Panc1 (cell line): ENCODE results near the gene RILP.

Experiments used
- POLR2AphosphoS5 ChIP-seq: IDR thresholded peaks from 2 replicates; pipeline ENCODE4 v1.6.1; 2012; ENCODE audit warnings: mild to moderate bottlenecking, low read depth, low read length, moderate library complexity
- SIN3A ChIP-seq: IDR thresholded peaks from 2 replicates; pipeline ENCODE4 v1.6.1; 2012; ENCODE audit warnings: low read depth, mild to moderate bottlenecking, low read length, moderate library complexity, borderline replicate concordance; ENCODE audit not compliant: insufficient read depth
- TCF7L2 ChIP-seq: IDR thresholded peaks from 2 replicates; pipeline ENCODE4 v1.6.1; 2011; ENCODE audit warnings: mild to moderate bottlenecking, low read depth, low read length, inconsistent platforms
- TF ChIP-seq, protein P1 (sequence below): fragments of 450-650 bp; IDR thresholded peaks from 2 replicates; pipeline ENCODE4 v1.5.1; 2017; ENCODE audit warnings: mild to moderate bottlenecking
- TF ChIP-seq, protein P2 (sequence below), 2 experiments: IDR thresholded peaks; 2 replicates each; pipeline ENCODE4 v1.6.1; 2011 to 2012; ENCODE audit warnings: low read depth in 2 of 2, control low read depth in 1 of 2, low read length in 1 of 2, mild to moderate bottlenecking in 1 of 2, moderate library complexity in 1 of 2; ENCODE audit not compliant: insufficient read depth in 1 of 2

DNA sequence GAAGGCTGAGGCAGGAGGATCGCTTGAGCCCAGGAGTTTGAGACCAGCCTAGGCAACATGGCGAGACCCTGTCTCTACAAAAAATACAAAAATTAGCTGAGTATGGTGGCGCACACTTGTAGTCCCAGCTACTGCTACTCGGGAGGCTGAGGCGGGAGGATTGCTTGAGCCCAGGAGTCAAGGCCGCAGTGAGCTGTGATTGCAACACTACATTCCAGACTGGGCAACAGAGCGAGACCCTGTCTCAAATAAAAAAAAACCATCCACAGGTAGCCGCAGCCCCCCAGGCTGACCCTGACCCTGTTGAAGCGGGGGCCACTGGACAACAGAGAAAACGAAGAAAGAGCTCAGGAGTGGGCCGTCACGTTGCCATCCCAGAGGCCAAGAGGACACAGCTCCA lies 25.0 kb downstream of the RILP start:
- TF ChIP-seq, protein P1, sequence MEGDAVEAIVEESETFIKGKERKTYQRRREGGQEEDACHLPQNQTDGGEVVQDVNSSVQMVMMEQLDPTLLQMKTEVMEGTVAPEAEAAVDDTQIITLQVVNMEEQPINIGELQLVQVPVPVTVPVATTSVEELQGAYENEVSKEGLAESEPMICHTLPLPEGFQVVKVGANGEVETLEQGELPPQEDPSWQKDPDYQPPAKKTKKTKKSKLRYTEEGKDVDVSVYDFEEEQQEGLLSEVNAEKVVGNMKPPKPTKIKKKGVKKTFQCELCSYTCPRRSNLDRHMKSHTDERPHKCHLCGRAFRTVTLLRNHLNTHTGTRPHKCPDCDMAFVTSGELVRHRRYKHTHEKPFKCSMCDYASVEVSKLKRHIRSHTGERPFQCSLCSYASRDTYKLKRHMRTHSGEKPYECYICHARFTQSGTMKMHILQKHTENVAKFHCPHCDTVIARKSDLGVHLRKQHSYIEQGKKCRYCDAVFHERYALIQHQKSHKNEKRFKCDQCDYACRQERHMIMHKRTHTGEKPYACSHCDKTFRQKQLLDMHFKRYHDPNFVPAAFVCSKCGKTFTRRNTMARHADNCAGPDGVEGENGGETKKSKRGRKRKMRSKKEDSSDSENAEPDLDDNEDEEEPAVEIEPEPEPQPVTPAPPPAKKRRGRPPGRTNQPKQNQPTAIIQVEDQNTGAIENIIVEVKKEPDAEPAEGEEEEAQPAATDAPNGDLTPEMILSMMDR: no peak
- no peak for TF ChIP-seq POLR2AphosphoS5
- TF ChIP-seq, protein P2, sequence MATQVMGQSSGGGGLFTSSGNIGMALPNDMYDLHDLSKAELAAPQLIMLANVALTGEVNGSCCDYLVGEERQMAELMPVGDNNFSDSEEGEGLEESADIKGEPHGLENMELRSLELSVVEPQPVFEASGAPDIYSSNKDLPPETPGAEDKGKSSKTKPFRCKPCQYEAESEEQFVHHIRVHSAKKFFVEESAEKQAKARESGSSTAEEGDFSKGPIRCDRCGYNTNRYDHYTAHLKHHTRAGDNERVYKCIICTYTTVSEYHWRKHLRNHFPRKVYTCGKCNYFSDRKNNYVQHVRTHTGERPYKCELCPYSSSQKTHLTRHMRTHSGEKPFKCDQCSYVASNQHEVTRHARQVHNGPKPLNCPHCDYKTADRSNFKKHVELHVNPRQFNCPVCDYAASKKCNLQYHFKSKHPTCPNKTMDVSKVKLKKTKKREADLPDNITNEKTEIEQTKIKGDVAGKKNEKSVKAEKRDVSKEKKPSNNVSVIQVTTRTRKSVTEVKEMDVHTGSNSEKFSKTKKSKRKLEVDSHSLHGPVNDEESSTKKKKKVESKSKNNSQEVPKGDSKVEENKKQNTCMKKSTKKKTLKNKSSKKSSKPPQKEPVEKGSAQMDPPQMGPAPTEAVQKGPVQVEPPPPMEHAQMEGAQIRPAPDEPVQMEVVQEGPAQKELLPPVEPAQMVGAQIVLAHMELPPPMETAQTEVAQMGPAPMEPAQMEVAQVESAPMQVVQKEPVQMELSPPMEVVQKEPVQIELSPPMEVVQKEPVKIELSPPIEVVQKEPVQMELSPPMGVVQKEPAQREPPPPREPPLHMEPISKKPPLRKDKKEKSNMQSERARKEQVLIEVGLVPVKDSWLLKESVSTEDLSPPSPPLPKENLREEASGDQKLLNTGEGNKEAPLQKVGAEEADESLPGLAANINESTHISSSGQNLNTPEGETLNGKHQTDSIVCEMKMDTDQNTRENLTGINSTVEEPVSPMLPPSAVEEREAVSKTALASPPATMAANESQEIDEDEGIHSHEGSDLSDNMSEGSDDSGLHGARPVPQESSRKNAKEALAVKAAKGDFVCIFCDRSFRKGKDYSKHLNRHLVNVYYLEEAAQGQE (IDR thresholded peaks at IDR 0.05; ENCODE audit: insufficient read depth in 1 of 2, low read depth in 2 of 2, low read length in 1 of 2): no peak
- TF ChIP-seq TCF7L2: no peak
- no peak for TF ChIP-seq SIN3A
